Thyroid gland (tissue), 4 donors: Measurements from ENCODE around the gene CRACR2B.

Source experiments
- CTCF ChIP-seq, 6 experiments: fragments of 200-600 bp in 3 of 6; fragments of 450-650 bp in 3 of 6; sonication (generic) in 3 of 6; IDR thresholded peaks; one replicate each; pipeline ENCODE4 v1.5.1; 2016 to 2019; ENCODE audit warnings: antibody characterized with exemption in 6 of 6, mild to moderate bottlenecking in 2 of 6, inconsistent platforms in 1 of 6, moderate library complexity in 1 of 6
- POLR2A ChIP-seq, 2 donors: fragments of 450-650 bp; IDR thresholded peaks; one replicate each; pipeline ENCODE4 v1.6.1; 2017; ENCODE audit warnings: antibody characterized with exemption in 2 of 2, mild to moderate bottlenecking in 2 of 2, moderate library complexity in 1 of 2

- TF ChIP-seq CTCF (IDR thresholded peaks at IDR 0.05): no peak
- no peak for TF ChIP-seq POLR2A (IDR thresholded peaks at IDR 0.05)
Observed at GRCh38 chr11:855330-855674, 27.6 kb downstream of the CRACR2B start.
